Measurements from ENCODE around the gene CERS1.

CERS1 gene

GRCh38 chr19:18870531-18871172 lies 25.3 kb downstream of the CERS1 start:
- no peak for DNase-seq (ENCODE audit: low spot score)

GRCh38 chr19:18869781-18870530 lies 26.0 kb downstream of the CERS1 start:
- DNase-seq (ENCODE audit: low spot score) = no peak

GRCh38 chr19:18869023-18869618 lies 26.8 kb downstream of the CERS1 start:
- DNase-seq (ENCODE audit: low spot score) = no peak

GRCh38 chr19:18868380-18869022 lies 27.5 kb downstream of the CERS1 start:
- no peak for DNase-seq (ENCODE audit: low spot score)

DNA sequence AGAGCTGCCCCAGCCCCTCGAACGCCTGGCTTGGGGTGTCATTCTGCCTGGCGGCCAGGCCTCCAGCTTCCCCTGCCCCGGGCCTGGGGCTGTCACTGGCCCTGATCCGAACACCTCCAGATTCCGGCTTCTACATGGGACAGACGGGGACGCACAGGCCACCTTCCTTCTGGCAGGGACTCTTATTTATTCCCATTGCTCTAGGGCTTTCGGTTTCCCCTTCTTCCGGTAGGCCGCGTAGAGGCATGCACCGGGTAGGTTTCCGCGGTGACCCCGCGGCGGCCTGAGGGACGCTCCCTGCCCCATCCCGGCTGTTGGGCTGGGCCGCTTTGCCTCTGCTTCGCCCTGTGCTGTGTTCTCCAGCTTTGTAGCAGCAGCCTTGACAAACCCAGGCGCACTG lies 28.2 kb downstream of the CERS1 start:
- no peak for DNase-seq (ENCODE audit: low spot score)

DNA sequence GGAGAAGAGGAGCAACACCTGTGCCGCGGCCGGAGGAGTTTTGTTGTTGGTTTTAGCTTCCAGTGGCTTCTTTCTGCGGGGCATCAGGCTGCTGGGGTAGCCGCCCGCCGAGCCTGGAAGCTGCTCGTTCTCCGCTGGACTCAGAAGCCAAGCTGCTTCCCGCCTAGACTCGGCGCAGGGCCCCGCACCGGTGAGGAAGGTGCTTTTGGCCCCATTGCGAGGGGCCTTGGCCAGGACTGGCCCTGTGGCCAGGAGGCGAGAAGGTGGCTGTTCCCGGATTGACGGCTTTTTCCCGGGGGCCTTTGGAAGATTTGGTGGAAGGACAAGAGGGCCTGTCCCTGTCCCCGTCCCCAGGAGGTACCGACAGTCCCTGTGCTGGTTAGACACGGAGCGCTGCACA lies 28.8 kb downstream of the CERS1 start:
- no peak for DNase-seq (ENCODE audit: low spot score)

DNA sequence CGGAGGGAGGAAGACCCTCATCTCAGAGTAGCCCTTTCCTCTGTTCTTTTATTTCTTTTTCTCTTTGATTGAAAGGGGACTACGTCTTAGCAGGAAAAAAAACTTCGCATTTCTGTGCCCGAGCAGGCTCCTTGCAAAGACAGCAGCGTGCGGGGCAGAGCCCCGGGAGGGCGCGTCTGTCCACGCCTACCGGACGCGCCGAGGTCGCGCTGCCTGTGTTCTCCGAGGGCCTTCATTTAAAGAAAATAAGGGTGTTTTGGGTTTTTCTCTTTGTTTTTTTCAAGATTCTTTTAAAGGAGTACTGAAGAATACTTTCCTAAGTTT lies 29.2 kb downstream of the CERS1 start:
- DNase-seq (ENCODE audit: low spot score) = no peak

DNA sequence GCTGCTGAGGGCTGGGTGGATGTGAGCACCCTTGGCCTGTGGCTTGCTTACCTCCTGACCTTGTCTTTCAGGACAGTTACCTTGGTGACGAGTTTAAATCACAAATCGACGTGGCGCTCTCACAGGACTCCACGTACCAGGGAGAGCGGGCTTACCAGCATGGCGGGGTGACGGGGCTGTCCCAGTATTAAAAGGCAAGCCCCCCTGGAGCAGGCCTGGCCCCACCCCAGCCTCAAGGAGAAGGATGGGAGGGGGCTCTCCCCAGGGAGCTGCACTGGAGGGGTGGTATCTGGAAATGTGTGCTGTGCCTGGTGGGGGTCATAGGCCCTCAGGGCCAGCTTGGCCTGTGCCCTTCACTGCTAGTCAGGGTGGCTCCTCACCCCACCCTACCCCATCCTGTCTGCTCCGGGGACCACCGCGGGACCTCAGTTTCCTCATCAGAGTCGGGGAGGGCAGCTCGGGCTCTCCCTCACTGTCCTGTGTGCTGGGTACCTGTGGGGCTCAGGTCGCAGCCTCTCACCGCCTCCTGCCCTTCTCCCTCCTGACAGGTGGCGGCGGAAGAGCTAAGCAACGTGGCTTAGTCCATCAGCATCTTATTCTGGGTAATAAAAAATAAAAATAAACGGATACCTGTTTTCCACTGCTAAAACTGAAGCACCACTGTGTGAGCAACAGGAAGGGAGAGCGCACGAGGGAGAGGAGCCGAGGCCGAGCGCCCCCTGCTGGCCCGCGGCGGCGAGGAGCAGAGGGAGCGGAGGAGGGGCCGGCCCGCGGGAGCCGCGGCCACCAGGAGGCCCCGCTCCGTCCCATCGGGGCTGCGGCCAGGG lies 29.8 kb downstream of the CERS1 start:
- peak; percentile 45 for DNase-seq (ENCODE audit: low spot score)

DNA sequence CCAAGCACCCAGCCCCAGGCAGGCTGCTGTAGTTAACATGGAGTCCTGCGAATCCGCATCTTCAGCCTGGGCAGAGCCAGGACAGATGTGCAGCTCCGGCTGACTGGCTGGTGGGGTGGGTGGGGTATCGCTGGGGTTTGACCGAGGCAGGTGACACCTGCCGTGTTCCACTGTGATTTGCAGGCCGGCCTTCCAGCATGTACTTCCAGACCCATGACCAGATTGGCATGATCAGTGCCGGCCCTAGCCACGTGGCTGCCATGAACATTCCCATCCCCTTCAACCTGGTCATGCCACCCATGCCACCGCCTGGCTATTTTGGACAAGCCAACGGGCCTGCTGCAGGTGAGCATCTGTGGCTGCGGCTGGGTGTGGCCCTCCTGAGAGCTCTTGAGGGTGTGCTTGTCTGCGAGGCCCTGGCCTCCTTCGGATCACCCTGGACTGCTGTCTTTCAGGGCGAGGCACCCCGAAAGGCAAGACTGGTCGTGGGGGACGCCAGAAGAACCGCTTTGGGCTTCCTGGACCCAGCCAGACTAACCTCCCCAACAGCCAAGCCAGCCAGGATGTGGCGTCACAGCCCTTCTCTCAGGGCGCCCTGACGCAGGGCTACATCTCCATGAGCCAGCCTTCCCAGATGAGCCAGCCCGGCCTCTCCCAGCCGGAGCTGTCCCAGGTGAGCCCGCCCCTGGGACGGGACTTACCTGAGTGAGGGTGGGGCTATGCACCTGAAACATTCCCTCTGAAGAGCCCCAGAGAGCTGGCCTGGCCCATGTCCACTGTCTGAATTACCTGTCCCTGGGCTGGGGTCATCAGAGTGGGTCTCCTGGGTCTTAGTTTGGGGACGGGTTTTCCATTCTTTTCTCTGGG lies 30.6 kb downstream of the CERS1 start:
- no peak for DNase-seq (ENCODE audit: low spot score)

GRCh38 chr19:18863843-18864362 lies 32.1 kb downstream of the CERS1 start:
- DNase-seq (ENCODE audit: low spot score) = peak; percentile 49

- DNase-seq (ENCODE audit: low spot score) = no peak
These were observed 32.7 kb downstream of the CERS1 start for GRCh38 chr19:18862976-18863842.

DNA sequence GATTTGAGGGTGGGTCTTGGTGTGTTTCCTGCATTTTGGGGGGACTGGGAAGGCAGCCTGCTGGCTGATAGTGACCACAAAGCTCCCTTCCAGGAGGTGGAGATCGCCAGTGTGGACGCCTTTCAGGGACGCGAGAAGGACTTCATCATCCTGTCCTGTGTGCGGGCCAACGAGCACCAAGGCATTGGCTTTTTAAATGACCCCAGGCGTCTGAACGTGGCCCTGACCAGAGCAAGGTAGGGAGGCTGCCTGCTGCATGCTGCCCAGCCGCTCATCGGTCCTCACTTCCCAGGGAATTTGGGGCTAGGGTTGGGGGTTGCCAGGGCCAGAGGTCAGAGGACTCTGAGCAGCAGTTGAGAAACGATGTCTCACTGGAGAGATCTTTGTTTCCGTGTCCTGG lies 34.0 kb downstream of the CERS1 start:
- DNase-seq (ENCODE audit: low spot score) = no peak

GRCh38 chr19:18861235-18861634 lies 34.7 kb downstream of the CERS1 start:
- no peak for DNase-seq (ENCODE audit: low spot score)

GRCh38 chr19:18860725-18861124 lies 35.2 kb downstream of the CERS1 start:
- DNase-seq (ENCODE audit: low spot score) = no peak

GRCh38 chr19:18860302-18860700 lies 35.7 kb downstream of the CERS1 start:
- no peak for DNase-seq (ENCODE audit: low spot score)

DNA sequence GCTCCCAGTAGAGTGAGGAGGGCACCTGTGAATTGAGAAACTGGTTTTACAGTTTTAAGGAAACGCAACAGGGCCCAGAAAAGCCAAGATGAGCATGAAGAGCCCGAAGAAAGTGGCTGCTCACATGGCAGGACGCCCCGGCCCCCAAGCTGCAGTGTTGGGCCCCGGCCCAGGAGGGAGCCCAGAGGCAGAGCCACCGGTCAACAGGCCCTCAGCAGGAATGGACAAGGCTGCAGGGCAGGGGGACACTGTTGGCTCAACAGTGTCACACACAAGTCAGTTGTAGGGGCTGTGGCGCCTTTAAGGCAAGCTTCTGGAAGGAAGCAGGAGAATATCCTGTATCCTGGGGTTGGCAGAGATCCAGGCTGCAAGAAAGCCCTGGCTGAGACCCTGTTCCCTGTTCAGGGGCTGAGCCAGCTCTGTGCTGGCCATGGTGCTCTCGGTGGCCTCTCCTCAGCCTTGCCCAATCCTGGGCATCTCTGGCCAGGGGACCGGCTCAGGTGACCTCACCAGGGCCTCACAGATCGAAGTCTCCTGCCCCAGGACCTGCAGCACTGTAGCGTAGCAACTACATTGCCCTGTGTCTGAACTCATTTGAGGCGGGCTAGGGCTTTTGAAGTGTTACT lies 36.2 kb downstream of the CERS1 start:
- DNase-seq (ENCODE audit: low spot score) = no peak

- DNase-seq (ENCODE audit: low spot score) = no peak
These were observed 36.9 kb downstream of the CERS1 start for GRCh38 chr19:18858906-18859646.

DNA sequence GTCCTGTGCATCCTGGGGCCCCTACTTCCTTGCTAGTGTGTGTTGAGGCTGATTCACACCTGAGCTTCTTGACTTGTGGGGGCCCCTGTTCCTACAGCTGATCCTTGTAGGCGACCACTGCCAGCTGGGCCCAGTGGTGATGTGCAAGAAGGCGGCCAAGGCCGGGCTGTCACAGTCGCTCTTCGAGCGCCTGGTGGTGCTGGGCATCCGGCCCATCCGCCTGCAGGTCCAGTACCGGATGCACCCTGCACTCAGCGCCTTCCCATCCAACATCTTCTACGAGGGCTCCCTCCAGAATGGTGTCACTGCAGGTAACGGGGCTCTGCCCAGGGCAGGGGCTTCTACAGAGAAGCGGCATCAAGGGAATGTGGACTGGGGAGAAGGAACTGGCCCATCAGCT lies 38.7 kb downstream of the CERS1 start:
- no peak for DNase-seq (ENCODE audit: low spot score)

Measured in kidney tubule cell (primary cell).